BLaER1 (cell line): Measurements from ENCODE around the gene POM121C.
A peak's percentile ranks its signal among the peaks of the same experiment; 100 is the strongest.
"Not testable (repeated sequence)": the region's sequence is repeated elsewhere in the genome, so short reads cannot be mapped to it uniquely, and the experiment has no call there.

Experiments used
- H3K27ac ChIP-seq: shearing (Covaris generic); formaldehyde crosslinking; 2 replicates; pipeline ENCODE4 v1.8.1; 2022
- H3K27me3 ChIP-seq: shearing (Covaris generic); formaldehyde crosslinking; 2 replicates; pipeline ENCODE4 v1.8.1; 2022
- H3K36me3 ChIP-seq: shearing (Covaris generic); formaldehyde crosslinking; 2 replicates; pipeline ENCODE4 v1.8.1; 2022
- H3K4me1 ChIP-seq: shearing (Covaris generic); formaldehyde crosslinking; 2 replicates; pipeline ENCODE4 v1.8.1; 2022
- H3K4me2 ChIP-seq: shearing (Covaris generic); formaldehyde crosslinking; 2 replicates; pipeline ENCODE4 v1.8.1; 2022
- H3K4me3 ChIP-seq: shearing (Covaris generic); formaldehyde crosslinking; 2 replicates; pipeline ENCODE4 v1.8.1; 2022
- H3K9ac ChIP-seq: shearing (Covaris generic); formaldehyde crosslinking; 2 replicates; pipeline ENCODE4 v1.8.1; 2022
- H3K9me3 ChIP-seq: shearing (Covaris generic); formaldehyde crosslinking; 2 replicates; pipeline ENCODE4 v1.8.1; 2022
- H4K20me1 ChIP-seq: shearing (Covaris generic); formaldehyde crosslinking; 2 replicates; pipeline ENCODE4 v1.8.1; 2022

The POM121C gene

DNA sequence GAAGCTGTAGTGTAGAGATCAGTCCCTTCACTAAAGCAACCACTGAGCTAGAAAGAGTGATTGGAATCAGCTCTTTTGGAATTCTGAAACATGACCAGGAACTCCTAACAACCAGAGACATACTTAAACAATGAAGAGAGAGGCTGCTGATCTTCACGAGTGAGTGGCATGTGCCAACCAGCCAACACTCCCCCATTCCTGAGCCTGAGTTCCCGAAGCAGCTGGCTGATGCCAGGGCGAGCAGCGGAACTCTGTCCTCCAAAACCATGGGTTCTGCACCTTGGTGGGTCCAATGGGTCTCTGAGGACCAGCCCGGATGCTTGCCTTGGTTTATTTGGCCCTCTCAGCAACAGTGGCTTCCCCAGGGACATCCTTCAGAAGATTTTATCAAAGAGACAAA lies 25.6 kb downstream of the POM121C start:
- H3K27me3 ChIP-seq, H3K36me3 ChIP-seq, H3K27ac ChIP-seq, H3K9me3 ChIP-seq, H3K4me3 ChIP-seq, H3K9ac ChIP-seq, H4K20me1 ChIP-seq: not testable (repeated sequence)
- Histone ChIP-seq H3K4me1 (peaks cover 28% of the 10 kb centered on the region), H3K4me2 (peak overlapping the region; percentile 71)

DNA sequence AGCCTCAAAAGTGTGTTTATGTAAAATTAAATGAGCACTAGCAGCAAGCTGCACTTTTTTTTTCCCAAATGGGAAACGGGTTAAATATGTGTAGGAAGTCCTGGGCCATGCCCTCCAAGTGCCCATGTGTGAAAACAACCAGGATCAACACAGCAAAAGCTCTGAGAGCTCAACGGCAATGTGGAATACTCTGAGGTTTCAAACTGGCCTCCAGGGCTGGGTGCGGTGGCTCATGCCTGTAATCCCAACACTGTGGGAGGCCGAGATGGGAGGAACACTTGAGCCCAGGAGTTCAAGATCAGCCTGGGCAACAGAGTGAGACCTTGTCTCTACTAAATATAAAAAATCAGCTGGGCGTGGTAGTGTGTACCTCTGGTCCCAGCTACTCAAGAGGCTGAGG lies 28.1 kb downstream of the POM121C start:
- not testable (repeated sequence) for H3K9me3 ChIP-seq, H3K4me3 ChIP-seq, H3K36me3 ChIP-seq, H3K27me3 ChIP-seq, H4K20me1 ChIP-seq, H3K4me2 ChIP-seq, H3K27ac ChIP-seq, H3K9ac ChIP-seq
- peaks cover 25% of the 10 kb centered on the region for H3K4me1 ChIP-seq

DNA sequence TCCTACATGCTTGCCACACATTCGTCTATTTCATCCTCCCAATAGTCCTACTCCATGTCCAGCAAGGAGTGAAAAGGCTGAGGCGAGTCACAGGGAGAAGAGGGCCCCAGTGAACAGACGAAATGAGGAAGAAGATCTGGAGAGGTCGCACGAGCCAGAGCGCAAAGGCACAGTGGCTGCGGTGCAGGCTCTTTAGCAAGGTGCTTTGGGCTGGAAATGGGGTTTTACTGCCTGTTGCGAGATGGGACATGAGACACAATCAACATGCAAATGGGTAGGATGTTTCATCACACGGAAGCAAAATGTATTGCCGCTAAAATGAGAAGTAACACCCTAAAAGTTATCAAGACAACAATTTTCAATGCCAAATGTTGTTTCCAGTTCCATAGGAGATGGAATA lies 29.7 kb downstream of the POM121C start:
- H3K4me3 ChIP-seq, H3K4me2 ChIP-seq, H4K20me1 ChIP-seq, H3K9me3 ChIP-seq, H3K27ac ChIP-seq, H3K36me3 ChIP-seq, H3K27me3 ChIP-seq, H3K9ac ChIP-seq: not testable (repeated sequence)
- peaks cover 14% of the 10 kb centered on the region; the same call in 1 of the 2 replicates for H3K4me1 ChIP-seq

DNA sequence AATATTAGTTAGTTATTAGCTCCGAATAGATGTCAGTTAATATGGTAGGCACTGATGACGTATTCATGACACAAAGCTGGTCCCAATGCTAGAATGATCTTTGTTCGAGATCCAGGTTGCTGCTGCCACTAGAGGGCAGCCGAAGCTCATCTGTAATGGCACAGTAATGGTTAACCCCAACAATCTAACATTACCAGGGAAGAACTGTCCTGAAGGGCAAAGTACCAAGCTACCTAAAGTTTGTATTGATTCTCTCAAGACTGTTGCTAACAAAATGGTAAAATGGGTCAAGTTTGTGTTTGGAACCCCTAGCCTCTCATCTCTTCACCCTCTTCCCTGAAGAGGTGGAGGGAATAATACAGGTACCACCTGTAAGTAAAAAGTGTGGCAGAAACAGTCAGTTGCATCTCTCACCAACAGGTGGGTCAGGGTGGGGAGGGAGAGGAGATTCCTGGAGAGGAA lies 33.6 kb downstream of the POM121C start:
- H3K4me3 ChIP-seq, H3K27ac ChIP-seq, H3K9me3 ChIP-seq, H3K4me1 ChIP-seq, H4K20me1 ChIP-seq, H3K27me3 ChIP-seq, H3K4me2 ChIP-seq, H3K9ac ChIP-seq: not testable (repeated sequence)
- H3K36me3 ChIP-seq, result peaks cover 15% of the 10 kb centered on the region; the same call in 1 of the 2 replicates

DNA sequence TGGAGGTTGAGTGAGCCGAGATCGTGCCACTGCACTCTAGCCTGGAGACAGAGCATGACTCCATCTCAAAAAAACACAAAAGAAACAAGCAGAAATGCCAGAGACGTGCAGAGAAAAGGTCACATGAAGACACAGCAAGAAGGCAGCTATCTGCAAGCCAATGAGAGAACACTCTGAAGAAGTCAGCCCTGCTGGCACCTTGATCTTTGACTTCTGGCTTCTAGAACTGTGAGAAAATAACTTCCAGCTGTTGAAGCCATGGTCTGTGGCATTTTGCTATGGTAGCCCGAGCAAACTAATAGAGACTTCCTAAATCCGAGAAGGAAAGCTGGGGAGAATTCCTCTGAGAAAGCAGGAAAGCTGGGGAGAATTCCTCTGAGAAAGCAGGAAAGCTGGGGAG lies 36.2 kb downstream of the POM121C start:
- not testable (repeated sequence) for H3K27ac ChIP-seq, H3K27me3 ChIP-seq, H3K4me3 ChIP-seq, H3K4me1 ChIP-seq, H3K9ac ChIP-seq, H3K4me2 ChIP-seq, H4K20me1 ChIP-seq, H3K9me3 ChIP-seq
- peaks cover 15% of the 10 kb centered on the region; the same call in 1 of the 2 replicates for H3K36me3 ChIP-seq

DNA sequence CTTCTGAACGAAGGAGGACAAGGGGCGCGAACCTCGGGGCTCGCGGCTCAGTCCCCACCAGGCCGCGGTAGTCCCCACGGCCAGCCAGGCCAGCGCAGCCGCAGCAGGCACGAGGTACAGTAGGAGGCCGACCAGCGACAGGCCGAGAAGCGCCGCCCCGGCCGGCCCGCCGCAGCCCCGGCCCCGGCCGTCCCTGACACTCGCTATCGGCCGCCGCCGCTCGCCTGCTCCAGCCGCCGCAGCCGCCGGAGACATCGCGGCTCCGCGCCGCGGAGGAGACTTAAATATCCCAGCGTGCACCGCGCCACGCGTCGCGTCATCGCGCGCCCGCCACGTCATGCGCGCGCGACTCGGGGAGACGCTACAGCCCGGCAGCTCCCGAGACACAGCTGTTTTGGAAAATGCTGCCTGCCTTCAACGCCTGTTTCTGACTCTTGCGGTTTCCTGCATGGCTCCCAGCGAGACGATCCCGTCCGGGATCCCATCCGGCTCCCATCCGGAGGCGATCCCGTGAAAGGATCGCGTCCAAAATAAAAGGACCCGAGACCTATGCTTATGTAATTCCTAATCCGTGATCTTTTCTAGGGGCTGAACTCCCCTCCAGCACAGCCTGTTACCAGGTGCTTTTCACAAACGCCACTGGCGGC lies 43.5 kb downstream of the POM121C start:
- peak overlapping the region; percentile 64 for H3K4me3 ChIP-seq
- not testable (repeated sequence) for H3K27me3 ChIP-seq, H3K9me3 ChIP-seq, H4K20me1 ChIP-seq, H3K4me1 ChIP-seq
- H3K27ac ChIP-seq, result 0 out of 2 replicates have a peak overlapping the region, but pooled peaks have one; percentile 58
- H3K36me3 ChIP-seq, result peaks cover 30% of the 10 kb centered on the region
- peak overlapping the region; percentile 71 for H3K9ac ChIP-seq
- peak overlapping the region; percentile 55 for H3K4me2 ChIP-seq

DNA sequence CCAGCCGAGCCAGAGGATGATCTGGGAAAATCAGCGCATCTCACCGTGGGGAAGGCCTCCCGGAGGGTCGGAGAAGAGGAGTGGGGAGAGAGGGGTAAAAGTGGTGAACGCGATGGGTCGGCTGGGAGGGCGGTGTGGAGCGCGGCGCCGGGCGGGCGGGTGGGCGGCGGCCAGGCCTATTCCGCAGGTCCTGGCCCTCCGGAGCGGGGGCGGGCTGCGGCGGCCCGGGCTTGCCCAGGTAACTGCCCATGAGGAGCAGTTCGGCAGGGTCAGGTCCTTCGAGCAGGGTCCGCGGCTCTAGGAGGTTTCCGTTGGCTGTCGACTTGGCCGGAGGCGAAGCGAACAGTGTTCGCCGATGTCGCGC lies 44.0 kb downstream of the POM121C start:
- Histone ChIP-seq H3K4me3 (peak overlapping the region; percentile 64), H3K4me2 (peak overlapping the region; percentile 47)
- not testable (repeated sequence) for H3K9me3 ChIP-seq

DNA sequence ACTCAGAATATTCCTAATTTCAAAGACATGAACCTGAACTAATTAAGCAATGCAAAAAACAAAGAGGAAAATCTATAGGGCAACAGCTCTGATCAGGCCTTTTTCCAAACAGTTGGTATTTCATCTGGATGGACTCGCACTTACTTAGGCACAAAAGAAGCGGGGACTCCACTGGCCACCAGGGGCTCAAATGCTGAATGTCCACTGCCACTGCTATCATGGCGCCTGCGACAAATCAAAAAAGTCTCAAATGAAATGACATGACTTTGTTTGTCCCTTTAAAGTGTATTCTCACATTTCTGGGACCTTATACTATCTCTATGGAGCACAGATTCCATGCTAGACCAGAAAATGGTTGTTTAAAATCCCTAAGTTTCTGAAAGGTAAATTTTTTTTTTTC lies 47.1 kb downstream of the POM121C start:
- H3K9ac ChIP-seq, H3K4me2 ChIP-seq, H3K9me3 ChIP-seq, H4K20me1 ChIP-seq, H3K4me1 ChIP-seq, H3K27ac ChIP-seq, H3K27me3 ChIP-seq, H3K4me3 ChIP-seq: not testable (repeated sequence)
- H3K36me3 ChIP-seq, result peaks cover 66% of the 10 kb centered on the region

More for the DNA sequence above, 44.0 kb downstream of the POM121C start:
- H4K20me1 ChIP-seq, H3K27me3 ChIP-seq, H3K4me1 ChIP-seq: not testable (repeated sequence)
- peak overlapping the region; percentile 71; the same call in 1 of the 2 replicates for H3K9ac ChIP-seq
- peaks cover 35% of the 10 kb centered on the region for H3K36me3 ChIP-seq
- H3K27ac ChIP-seq, result 0 out of 2 replicates have a peak overlapping the region, but pooled peaks have one; percentile 58

DNA sequence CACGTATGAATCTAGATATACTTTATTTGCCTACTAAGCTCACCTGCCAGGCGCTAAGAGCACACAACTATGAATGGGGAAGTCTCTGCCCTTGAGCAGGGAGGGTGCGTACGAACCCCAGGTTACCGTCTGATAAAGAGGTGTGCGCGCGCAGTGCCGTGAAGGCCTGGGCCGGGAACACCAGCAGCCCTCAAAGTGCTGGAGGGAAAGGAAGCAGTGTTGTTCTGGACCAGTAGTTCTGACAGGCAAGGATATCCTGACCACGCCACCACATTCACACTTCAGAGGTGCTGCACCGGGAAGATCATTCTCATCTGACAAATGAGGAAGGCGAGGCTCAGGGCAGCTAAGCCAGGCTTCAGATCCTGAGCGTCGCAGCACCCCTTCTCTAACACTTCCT lies 62.6 kb downstream of the POM121C start:
- not testable (repeated sequence) for H3K9me3 ChIP-seq, H3K27ac ChIP-seq, H3K4me3 ChIP-seq, H3K4me2 ChIP-seq, H3K9ac ChIP-seq, H3K27me3 ChIP-seq
- H3K36me3 ChIP-seq, result peaks cover 43% of the 10 kb centered on the region
- H4K20me1 ChIP-seq, result peaks cover 15% of the 10 kb centered on the region; the same call in 1 of the 2 replicates
- H3K4me1 ChIP-seq, result peaks cover 21% of the 10 kb centered on the region

DNA sequence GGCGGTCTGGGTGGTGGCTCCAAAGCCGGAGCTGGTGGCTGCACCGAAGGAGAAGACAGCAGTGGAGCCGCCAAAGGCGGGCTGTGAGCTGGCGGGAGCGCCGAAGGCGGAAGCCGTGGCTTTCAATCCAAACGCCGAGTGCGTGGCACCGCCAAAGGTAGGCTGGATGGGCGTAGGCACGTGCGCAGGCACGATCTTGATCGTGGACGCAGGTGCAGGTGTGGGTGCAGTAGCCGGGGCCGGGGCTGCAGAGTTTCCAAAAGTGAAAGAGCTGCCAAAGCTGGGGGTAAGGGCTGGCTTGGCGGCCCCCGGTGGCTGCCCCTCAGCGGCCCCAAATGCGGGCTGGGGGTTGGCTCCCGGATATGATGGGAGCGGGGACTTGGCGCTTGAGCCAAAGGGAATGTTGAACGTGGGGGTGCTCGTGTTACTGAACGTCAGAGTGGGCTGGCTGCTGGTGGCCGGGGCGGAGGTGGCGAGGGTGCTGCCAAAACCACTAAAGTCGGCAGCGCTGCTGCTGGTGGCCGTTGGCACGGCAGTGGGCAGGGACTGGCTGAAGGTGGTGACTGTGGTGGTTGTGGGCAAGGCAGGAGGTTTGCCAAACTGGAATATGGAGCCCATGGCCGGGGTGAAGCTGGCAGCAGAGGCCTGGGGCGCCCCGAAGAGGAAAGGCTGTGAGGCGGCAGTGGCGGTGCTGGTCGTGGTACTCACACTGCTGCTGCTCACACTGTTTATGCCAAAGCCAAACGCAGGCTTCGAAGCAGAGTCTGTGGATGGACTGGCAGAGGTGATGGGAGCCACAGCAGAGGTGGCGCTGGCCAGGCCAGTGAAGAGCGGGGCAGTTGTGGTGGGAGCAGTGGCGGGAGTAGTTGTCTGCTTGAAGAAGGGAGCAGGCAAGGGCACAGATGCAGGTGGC lies 64.0 kb downstream of the POM121C start:
- H3K27ac ChIP-seq, H3K9ac ChIP-seq, H3K4me3 ChIP-seq, H3K4me2 ChIP-seq, H3K27me3 ChIP-seq, H3K9me3 ChIP-seq: not testable (repeated sequence)
- peaks cover 14% of the 10 kb centered on the region for H3K4me1 ChIP-seq
- peaks cover 51% of the 10 kb centered on the region for H3K36me3 ChIP-seq
- peaks cover 15% of the 10 kb centered on the region; the same call in 1 of the 2 replicates for H4K20me1 ChIP-seq

DNA sequence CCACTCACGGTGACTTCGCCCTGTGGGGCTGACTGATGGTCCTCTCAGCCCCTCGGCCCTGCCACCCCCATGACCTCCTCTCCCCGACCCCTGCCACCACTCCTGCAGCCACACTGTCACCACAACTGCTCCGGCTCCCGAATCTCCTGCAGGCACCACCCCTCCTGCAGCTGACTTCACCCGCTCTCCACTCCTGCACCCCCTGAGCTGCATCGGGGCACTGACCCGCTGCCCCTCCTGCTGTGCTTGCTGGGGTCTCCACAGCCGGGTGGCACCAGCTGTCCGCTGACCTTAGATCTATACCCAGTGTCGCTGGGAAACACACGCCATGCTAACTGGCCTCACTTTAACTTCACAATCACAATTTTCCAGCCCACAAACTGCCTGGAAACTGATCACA lies 65.9 kb downstream of the POM121C start:
- H3K4me3 ChIP-seq, H3K9me3 ChIP-seq, H3K9ac ChIP-seq, H3K27me3 ChIP-seq, H3K27ac ChIP-seq, H3K4me2 ChIP-seq: not testable (repeated sequence)
- peaks cover 15% of the 10 kb centered on the region; the same call in 1 of the 2 replicates for H4K20me1 ChIP-seq
- H3K4me1 ChIP-seq, result peaks cover 14% of the 10 kb centered on the region
- peaks cover 68% of the 10 kb centered on the region for H3K36me3 ChIP-seq

DNA sequence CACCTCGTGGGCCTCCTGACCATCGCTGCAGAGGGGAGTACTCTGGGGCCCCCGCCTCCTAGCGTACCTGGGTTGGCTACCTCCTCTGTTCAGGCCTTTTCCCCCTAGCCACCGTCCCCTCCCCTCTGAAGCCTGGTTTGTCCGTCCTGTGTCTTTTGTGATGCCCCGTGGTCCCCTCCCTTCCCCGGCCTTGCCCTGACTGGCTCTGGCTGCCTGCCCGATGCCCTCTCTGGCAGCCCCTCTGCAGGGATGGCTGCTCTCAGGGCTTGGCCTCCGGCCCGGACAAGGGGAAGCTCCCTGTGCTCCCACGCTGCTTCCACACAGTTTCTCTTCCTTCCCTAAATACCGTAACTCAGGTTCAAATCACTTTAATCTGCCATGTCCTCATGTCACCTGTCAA lies 66.4 kb downstream of the POM121C start:
- Histone ChIP-seq H3K4me1 (peaks cover 12% of the 10 kb centered on the region), H4K20me1 (peaks cover 15% of the 10 kb centered on the region; the same call in 1 of the 2 replicates), H3K36me3 (peaks cover 71% of the 10 kb centered on the region)
- not testable (repeated sequence) for H3K9me3 ChIP-seq, H3K9ac ChIP-seq, H3K27me3 ChIP-seq, H3K4me3 ChIP-seq, H3K4me2 ChIP-seq, H3K27ac ChIP-seq

DNA sequence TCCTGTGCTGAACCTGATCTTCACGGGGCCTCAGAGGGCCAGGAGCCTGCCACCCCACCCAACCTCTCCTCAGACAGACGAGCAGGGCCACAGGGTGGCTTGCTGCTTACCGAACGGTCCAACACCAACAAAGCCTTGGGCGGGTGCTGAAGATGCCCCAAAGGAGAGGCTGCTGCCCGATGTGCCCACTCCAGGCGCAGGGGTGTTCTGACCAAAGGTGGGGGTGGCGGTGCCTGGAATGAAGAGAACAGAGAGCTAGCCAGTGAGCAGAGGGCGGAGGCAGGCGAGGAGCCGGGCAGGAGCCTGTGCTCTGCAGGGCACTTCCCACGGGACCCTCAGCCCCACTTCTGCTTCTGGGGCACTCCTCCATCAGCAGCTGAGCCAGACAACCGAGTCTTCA lies 66.9 kb downstream of the POM121C start:
- H3K4me2 ChIP-seq, H3K4me1 ChIP-seq, H3K27me3 ChIP-seq, H3K9ac ChIP-seq, H3K4me3 ChIP-seq, H3K9me3 ChIP-seq, H3K27ac ChIP-seq: not testable (repeated sequence)
- peaks cover 15% of the 10 kb centered on the region; the same call in 1 of the 2 replicates for H4K20me1 ChIP-seq
- H3K36me3 ChIP-seq, result peaks cover 68% of the 10 kb centered on the region

DNA sequence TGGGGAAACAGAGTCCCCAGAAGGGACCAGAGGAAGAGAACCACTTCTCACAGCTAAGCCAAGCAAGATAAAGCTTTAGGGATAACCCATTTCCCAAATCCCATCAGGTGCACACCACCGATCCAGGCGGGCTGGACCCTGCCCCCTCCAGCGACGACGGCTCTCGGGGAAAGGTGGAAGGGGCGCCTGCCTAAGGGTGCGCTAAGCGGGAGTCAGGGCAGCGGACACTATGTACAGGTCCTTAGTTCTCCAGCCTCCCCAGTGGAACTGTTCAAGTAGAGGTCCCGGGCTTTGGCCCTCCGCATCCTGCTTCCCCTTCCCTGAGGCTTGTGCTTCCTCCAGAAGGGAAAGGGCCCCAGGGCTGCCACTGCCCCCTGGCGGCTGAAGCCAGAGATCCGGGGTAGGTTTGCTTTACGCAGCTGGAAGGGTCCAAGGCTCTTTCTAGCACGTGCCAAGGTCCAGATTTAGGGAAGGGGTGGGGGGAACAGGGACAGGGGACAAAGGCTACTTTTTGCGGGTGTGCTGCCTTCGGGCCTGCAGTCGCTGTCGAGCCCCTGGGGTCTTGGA lies 67.7 kb downstream of the POM121C start:
- not testable (repeated sequence) for H3K9me3 ChIP-seq, H3K27ac ChIP-seq, H3K4me2 ChIP-seq, H3K9ac ChIP-seq, H3K27me3 ChIP-seq, H3K4me1 ChIP-seq, H3K4me3 ChIP-seq
- peaks cover 15% of the 10 kb centered on the region; the same call in 1 of the 2 replicates for H4K20me1 ChIP-seq
- H3K36me3 ChIP-seq, result peaks cover 60% of the 10 kb centered on the region
